HL-60/S4 (cell line): ENCODE measurements around the gene PGRMC2.

ENCODE experiments used
- in situ Hi-C: fragments of 300-500 bp; cut with MboI; formaldehyde crosslinking; loops from 2 replicates; pipeline ENCODE4 v1.14.3; 2022; ENCODE audit warnings: low sequenced_read_pairs

PGRMC2 gene

DNA sequence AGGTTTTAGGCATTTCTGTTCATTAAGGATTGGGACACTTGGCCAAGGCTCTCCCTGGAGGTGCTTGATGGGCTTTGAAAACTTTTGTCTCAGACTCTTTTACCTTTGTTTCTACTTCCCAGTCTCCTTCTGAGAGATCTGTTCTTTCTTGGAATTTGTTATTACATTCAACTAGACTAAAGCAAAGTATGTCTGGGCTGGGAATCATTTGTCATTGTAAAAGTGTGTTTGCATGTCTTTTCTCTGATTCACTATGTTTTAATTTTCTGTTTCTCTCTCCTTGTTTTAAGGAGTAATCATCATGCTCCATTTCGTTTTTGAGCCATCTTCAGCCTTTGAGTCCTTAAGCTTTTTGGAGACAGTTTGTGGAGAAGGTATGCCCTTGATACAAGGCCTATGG, 12.2 kb upstream of the PGRMC2 start:
- in situ Hi-C loops: no loop called here

DNA sequence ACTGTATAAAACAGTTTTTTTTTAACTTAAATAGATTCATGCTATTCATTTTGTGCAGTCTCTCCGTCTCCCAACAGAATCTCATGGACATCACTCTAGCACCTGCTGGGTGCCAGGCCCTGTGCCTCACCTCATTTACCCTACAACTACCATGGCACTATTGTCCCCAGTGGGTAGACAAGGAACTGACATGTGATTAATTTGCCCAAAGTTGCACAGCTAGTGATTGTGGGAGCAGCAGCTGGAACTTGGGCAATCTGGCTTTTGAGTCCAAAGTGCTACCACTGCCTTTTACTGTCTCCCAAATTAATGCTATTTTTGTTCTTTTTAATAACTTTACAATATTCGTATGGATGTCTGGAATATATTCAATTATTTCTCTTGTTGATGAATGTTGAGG, 11.2 kb upstream of the PGRMC2 start:
- in situ Hi-C loops: no loop called here

DNA sequence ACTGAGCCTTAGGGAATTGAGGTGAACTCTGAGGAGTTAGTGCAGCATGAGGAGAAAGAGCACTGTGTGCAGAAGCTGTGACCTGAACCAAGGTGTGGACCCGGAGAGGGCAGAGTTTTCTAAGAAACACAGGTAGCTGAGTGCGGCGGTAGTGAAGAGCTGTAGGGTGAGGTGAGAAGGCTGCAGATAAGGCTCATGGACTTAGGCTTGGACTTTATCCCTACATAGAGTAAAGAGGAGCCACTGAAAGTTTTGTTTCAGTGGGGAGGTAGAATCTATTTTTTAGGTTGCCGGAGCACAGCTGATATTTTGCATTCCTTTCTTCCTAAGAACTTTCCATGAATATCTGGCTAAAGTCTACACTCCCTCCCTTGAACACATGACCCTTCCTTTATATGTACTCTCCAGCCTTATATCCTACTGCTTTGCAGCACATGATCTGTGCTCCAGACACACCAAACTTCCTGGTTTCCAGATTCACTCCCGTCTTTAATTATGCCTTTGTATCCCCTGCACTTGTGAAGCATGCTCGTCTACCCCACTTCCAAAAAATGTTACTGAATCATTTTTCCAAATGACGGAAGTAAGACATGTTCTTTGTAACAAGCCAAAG, 10.6 kb upstream of the PGRMC2 start:
- in situ Hi-C loops: no loop called here

DNA sequence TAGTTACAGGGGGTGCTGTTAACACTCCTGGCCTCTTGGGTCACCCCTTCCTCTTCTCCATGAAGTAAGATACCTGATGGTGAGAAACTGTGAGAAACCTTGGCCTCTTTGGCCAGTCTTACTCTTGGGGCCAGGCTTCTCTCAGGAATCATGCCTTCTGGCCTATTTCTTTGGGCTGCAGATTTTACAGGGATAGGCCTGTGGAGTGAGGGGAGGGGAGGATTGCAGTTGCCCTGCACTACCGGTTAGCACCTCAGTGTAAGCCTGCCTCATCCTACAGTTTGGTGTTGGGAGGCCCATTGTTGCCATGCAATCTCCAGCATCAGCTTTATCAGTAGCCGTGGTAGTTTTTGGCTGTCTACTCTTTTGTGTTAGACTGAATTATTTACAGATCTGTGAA, 7.6 kb upstream of the PGRMC2 start:
- in situ Hi-C loops: no loop called here

DNA sequence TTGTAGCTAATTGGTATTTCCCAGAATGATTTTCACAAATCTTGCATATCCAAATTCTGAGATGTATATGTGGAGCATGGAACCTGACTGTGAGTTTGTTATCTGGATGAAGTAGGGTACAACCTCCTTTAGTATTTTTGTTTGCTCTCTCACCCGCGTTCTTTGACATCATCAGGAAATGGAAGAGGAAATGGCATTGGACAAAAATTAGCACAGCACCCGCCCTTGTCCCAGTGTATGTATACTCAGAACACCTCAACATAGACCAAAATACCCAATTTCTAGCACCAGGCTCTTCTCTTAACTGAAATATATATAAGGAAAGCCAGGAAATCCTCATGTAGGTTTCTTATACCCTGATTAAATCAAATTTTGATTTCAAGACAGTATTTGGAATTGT, 6.9 kb upstream of the PGRMC2 start:
- in situ Hi-C loops: no loop called here

DNA sequence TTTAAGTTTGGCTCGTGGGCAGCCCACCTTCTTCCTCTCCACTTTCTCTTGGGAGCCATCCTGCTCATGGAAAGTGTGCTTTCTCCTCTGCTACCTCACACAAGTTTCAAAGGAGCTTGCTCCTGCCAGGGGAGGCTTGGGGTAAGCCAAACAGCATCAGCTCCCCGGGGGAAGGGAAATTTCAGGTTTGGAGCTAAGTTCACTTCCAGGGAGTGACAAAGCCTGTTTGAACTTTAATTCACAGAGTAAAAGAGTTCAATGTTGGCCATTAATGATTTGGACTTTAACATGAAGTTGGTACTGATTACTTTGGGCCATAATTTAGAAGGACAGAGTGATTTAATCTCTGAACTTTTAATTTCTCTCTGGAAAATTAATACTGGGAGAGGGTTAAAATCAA, 4.7 kb upstream of the PGRMC2 start:
- in situ Hi-C loops: no loop called here

DNA sequence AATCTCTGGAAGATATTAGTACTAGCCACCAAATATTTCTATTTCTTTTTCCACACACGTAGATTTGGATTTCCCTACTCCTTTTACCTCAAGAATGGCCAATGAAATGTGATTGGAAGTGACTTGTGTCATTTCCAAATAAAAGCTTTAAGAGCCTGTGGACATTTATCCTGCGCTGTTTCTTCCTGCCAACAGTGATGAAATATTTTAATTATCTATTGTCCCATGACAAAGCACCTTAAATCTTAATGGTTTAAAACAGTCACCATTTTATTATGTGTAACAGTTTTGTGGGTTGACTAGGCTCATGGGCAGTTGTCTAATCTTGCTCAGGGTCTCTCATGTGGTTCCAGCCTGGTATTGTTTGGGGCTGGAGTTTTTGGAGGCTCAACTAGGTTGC, 3.5 kb upstream of the PGRMC2 start:
- in situ Hi-C loops: no loop called here

DNA sequence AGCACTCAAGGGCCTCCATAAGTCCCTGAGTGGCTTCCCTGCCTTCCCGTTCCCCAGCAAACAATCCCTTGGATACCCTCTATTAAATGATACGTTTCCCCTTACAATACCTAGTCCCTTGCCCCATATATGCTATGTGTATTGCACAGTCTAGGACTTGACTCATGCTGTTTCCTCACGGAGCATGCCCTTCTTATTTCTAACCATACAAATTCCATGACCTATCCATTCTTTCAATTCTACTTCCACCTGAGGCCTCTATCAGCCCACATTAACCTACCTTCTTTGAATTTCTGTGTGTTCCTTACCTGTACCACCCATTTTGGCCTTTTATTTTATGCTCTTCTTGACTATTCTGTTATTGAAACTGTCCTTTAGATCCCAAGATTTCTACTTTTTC, 2.9 kb upstream of the PGRMC2 start:
- in situ Hi-C loops: no loop called here

DNA sequence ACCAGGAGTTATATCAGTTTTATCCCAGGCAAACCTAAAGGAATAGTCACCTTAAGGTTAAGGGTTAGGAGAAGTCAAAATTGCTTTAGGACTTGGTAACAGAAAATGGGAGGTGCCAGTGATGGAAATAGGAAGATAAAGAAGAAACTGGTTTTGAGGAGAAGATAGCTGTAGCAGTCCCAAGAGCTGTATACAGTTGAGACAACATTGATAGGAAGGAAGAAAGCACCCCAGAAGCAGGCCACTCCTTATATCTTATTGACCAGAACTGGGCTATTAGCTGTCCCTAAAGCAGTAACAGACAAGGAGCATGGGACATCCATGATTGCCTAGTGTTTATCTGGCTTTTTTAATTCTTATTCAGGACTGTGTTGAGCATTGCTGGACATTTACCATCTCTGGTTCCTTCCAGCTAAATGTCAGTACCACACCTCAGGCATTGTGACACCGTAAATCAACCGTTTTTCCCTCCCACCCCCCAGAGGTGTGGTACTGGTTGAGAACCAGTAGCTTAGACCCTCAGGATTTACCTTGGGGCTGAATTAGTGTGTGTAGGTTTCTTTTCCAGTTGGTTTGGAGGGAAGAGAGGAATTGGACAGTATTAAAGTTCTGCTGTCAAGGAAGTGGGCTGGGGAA, 2.0 kb upstream of the PGRMC2 start:
- in situ Hi-C loops: no loop called here

DNA sequence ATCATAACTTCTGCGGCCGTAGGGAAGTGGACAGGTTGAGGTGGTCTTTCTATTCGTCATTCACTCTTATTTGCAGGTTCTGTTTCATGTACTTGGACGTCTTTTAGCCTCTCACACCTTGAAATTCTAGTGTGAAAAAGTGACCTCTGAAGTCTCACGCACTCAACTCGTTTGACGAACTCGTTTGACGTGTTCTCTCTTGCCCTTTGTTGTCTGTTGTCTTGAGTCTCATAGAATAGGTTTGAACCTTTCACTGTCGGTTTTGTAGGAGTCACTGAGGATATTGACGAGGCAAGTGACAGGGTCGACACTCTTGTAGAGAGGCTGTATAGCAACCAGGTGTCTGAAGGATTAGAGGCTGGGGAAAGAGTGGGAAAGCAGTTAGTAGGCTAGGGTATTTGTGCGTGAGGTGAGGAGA, 1.1 kb upstream of the PGRMC2 start:
- in situ Hi-C loops: no loop called here

DNA sequence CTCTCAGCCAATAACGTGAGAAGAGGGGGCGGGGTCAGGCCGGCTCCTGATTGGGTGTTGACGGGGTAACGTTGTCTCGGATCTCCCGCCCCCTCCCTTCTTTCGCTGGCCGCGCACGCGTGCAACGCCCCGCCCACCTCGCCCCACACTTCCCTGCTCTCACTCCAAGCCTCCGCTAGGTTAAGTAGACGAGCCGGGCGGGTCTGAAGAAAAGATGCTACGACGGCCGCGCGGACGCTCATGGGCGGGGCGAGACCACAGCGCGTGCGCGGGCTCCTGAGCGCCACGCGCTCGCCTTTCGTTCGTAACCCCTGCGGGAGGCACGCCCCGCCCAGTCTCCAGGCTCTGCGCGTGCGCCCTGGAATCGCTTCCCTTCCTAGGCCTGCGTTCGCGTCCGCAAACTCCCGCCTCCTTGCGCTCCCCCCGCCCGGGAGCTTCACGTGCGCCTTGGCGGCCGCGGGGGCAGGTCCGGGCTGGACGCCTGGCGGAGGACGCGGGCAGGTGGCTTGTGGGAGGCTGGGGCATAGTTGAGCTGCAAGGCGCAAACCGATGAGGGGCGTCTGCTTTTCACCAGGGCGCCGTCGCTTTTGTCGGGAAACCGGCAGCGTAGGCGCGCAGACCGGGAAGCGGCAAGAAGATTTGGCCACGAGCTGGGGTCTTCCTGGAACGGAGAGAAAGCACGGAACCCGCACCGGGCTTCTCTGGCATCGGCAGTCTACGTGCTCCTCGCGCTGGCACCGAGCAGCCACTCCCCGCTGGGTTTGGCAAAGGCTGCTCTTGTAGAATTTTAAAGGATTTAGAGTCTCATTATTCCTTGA, 467 bp upstream of the PGRMC2 start:
- in situ Hi-C loops: no loop called here

DNA sequence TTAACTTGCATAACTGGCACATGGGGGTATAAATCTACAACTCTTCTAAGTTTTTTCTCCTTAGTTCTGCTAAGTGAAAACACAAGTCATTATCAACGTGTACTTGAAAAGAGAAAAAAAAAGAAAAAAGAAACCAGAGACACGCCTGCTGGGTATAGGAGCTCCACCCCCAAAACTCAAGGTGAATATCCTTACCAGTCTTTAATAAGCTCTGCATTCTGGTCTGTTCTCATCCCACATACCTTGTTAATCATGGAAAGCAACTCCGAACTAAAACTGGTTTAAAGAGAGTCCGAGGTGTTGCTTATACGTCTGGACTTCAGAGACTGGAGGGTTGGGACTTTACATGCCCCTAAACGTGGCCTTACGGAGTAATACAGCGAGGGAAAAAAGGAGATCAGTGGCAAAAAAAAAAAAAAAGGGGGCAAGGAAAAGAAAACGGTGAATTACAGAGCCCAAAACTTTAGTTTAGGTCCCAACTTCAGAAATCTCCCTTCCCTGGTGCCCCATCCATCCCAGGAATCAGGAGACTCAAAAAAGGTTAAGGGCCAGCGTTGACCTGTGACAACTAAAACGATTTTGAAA, 1.0 kb downstream of the PGRMC2 start:
- in situ Hi-C loops: no loop called here

DNA sequence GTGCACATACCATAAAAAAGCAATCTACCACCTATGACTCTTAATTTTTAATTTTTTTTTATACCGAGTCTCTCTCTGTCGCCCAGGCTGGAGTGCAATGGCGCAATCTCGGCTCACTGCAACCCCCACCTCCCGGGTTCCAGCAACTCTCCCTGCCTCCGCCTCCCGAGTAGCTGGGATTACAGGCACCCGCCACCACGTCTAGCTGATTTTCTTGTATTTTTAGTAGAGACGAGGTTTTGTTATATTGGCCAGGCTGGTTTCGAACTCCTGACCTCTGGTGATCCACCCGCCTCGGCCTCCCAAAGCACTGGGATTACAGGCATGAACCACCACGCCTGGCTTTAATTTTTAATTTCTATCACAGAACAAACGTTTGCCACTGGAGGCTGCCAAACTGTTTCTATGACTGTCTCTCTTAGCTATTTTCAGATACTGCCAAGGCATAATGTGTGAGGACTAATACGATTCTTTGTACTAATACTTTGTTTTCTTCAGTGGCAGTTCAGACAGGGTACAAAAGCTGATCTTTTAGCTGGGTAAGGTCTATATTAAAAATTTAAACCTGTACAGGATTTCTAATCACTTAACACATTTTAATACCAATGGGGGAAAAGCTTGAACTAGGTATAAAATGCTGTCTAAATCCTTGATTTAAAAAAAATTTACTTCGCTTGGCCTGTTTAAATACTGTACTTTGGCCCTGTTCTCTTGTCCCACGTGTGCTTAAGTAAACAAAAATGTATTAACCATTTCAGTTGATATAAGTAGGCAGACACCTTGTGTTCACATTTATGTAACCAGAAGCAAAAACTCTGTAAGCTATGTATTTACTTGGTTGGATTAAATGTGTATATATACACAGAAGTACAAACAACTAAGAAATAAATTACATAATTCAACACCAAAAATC, 2.3 kb downstream of the PGRMC2 start:
- in situ Hi-C loops: no loop called here

DNA sequence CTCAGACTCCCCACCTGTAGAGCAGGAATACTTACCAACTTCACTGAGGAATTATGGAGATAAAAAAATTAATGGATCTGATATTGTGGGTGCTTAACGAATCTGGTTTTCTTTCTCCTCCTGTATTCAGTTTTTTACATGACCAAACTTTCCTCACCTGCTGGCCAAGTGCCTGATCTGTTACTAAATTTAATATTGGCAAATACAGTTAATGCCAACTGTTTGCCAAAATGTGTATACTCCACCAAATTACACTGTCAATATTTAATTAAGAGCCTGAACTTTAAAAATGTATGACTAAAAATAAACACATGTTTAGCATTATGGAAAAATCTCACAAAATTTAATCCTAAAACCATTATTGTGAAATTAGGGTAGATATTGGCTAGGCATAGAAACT, 3.3 kb downstream of the PGRMC2 start:
- in situ Hi-C loops: no loop called here

DNA sequence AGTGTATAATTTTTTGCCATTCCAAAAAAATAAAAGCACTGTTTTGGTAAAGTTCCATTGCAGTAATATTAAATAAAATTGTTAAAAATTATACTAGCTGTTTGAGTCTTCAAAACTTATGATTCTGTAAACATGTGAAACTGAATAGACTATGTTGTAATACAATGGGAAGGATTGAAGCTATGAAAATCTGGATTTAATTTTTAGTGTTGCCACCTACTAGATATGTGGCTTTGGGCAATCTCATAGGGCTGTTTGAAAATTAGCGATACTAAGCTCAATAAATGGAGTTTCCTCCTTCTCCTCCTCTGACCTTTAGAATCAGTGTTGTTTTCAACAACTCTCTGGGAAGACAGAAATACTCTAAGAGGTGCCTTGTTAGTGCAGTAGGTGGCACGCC, 4.5 kb downstream of the PGRMC2 start:
- in situ Hi-C loops: no loop called here

DNA sequence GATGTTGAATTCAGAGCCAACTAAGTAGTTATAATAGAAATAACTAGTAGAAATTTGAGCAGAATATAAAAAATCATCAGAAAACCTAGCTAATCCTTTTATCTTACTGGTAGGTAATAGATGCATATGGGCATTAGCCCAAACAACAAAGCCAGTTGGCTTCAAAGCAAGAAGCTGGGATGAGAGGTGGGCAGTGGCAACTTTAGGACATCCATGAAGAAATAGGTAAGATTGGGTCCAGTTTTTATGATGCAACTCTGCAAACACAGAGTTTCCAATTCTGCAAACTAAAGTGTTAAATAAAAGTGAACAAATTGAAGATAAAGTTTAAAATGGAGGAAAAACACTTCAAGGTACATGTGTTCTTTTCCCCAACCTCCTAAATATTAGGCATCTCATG, 5.1 kb downstream of the PGRMC2 start:
- in situ Hi-C loops: no loop called here

DNA sequence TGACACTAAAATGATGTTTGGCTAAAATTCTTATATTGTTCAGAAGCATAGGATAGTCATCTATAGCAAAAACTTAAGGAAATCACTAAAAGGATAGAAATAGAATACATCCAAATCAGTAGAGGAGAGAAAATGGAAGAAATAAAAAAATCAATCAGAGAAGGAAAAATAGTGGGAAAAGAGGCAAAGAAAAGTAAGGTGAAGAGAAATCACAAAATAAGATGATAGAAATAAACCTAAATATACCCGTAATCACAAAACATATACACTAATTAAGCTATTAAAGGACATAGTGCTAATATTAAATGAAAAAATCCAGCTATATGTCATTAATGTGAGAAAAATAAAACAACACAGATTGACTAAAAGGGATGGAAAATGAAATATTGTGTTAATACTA, 6.3 kb downstream of the PGRMC2 start:
- in situ Hi-C loops: no loop called here

DNA sequence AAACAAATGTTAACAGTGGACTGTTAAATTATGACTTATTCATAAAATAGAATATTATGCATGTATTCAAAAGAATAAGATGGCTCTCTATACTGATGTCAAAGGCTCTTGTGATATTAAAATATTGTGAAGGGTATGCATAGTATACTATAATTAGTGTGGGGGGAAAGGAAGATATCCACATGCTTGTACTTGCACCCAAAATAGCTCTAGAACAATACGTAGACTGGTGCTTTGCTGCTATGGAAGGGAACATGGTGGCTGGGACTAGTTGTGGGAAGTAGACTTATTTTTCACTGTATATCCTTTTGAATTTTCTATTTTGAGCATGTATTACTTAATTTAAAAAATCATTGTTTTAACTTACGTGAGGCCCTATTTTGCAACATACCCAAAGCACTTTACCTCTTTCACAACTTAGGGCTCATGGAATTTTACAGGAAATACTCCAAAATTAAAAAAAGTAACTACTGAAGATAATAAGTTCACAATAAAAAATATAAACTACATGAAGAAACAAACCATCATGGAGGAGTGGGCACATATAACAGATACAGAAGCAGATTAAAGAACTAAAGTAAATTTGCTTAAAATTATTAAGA, 7.9 kb downstream of the PGRMC2 start:
- in situ Hi-C loops: no loop called here

DNA sequence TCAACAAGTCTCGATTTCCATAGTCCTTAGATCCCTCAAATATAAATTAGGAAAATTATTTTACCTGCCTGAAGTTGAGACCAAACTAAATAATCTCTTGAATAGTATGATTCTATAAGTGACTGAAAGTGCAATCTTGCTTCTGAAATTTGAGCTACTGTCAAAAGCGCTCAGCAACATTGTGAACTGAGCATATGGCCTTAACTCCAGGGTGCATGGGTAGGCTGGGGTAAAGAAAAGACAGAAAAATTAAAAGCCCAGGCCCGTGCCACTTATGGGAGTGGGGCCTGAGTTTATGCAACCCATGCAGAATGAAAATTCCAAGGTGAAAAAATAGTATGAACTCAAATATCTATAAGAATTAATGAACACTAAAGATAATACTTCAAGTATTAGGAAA, 9.8 kb downstream of the PGRMC2 start:
- in situ Hi-C loops: no loop called here

DNA sequence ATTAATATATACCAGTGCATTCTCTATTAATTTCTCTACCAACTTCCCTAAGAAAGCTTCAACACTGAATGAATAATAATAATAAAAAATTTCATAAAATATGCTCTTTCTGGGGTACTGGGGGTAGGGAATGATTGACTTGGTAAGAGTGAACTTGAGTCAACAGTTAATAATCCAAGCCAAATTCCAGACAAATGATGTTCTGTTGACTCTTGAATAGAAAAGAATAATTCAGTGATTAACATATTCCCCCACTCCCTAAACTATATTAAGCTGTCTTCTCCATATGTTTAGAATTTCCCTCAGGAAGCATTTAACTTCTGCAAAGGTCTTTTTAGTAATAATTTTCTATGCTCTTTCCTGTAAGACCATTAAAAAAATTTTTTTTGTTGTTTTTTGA, 12.3 kb downstream of the PGRMC2 start:
- in situ Hi-C loops: no loop called here

DNA sequence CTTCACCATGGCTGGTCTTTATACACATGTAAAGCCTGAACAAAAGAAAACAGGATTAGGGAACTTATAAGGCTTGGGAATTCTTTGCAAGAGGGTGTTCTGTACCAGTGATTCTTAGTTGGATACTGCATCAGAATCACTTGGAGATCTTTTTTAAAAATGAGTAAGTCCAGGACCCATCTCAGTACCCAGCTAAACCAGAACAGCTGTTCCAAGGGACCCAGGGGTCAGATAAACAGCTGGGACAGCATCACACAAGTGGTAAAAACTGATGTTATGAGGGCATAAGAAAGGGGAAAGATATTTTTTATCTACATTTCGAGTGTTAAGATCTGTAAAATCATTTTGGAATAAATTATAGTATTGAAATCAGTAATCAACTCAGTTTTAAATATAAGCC, 16.1 kb downstream of the PGRMC2 start:
- in situ Hi-C loops: no loop called here
